ENCODE results near the gene GDF9. TPM values are rescaled to one million over a fixed set of nuclear protein-coding genes. Genes with fewer than 3 reads are reported as not detected.

GDF9 gene
- total RNA-seq, 1 experiment from 2014 or later = 0.54 TPM

DNA sequence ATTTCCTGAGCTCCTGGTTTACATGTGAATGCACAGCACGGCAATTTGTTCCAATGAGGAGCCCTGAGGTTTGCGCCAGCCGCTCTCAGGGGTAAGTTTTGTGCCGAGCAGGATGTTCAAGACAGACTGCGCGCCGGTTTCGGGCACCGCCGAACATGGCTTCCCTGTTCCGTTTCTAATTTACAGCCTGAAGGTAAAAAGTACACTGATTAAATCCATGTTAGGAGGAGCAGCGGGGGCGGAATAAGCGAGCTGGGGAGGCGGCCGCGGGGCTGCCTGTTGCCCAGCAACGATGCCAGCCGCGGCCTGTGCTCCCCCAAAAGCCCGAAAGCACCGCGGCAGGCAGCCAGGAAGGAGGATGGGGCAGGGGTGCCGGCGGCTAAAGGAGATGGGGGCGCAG, 46.8 kb downstream of the GDF9 start:
- TF ChIP-seq TCF7L2 (IDR thresholded peaks at IDR 0.05; ENCODE audit: low read depth, low read length) (no peak), POLR2AphosphoS5 (IDR thresholded peaks at IDR 0.05; ENCODE audit: low read depth, low read length) (no peak), SIN3A (IDR thresholded peaks at IDR 0.05; ENCODE audit: borderline replicate concordance, insufficient read depth, low read depth, low read length) (no peak)
- TF ChIP-seq, protein P1, sequence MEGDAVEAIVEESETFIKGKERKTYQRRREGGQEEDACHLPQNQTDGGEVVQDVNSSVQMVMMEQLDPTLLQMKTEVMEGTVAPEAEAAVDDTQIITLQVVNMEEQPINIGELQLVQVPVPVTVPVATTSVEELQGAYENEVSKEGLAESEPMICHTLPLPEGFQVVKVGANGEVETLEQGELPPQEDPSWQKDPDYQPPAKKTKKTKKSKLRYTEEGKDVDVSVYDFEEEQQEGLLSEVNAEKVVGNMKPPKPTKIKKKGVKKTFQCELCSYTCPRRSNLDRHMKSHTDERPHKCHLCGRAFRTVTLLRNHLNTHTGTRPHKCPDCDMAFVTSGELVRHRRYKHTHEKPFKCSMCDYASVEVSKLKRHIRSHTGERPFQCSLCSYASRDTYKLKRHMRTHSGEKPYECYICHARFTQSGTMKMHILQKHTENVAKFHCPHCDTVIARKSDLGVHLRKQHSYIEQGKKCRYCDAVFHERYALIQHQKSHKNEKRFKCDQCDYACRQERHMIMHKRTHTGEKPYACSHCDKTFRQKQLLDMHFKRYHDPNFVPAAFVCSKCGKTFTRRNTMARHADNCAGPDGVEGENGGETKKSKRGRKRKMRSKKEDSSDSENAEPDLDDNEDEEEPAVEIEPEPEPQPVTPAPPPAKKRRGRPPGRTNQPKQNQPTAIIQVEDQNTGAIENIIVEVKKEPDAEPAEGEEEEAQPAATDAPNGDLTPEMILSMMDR (IDR thresholded peaks at IDR 0.05) = no peak
- TF ChIP-seq, protein P2, sequence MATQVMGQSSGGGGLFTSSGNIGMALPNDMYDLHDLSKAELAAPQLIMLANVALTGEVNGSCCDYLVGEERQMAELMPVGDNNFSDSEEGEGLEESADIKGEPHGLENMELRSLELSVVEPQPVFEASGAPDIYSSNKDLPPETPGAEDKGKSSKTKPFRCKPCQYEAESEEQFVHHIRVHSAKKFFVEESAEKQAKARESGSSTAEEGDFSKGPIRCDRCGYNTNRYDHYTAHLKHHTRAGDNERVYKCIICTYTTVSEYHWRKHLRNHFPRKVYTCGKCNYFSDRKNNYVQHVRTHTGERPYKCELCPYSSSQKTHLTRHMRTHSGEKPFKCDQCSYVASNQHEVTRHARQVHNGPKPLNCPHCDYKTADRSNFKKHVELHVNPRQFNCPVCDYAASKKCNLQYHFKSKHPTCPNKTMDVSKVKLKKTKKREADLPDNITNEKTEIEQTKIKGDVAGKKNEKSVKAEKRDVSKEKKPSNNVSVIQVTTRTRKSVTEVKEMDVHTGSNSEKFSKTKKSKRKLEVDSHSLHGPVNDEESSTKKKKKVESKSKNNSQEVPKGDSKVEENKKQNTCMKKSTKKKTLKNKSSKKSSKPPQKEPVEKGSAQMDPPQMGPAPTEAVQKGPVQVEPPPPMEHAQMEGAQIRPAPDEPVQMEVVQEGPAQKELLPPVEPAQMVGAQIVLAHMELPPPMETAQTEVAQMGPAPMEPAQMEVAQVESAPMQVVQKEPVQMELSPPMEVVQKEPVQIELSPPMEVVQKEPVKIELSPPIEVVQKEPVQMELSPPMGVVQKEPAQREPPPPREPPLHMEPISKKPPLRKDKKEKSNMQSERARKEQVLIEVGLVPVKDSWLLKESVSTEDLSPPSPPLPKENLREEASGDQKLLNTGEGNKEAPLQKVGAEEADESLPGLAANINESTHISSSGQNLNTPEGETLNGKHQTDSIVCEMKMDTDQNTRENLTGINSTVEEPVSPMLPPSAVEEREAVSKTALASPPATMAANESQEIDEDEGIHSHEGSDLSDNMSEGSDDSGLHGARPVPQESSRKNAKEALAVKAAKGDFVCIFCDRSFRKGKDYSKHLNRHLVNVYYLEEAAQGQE (IDR thresholded peaks at IDR 0.05; ENCODE audit: insufficient read depth in 1 of 2, low read depth in 2 of 2, low read length in 1 of 2) = no peak
- no peak for DNase-seq (ENCODE audit: low read depth, low spot score)
- Histone ChIP-seq H3K27ac (ENCODE audit: low read length) (no peak overlapping the region), H3K4me1 (ENCODE audit: control insufficient read depth, insufficient read depth, low read length) (peaks cover 14% of the 10 kb centered on the region), H3K4me3 (ENCODE audit: low read depth in 2 of 2, low read length in 2 of 2) (no peak overlapping the region), H3K36me3 (ENCODE audit: control insufficient read depth, insufficient read depth, low read length) (no peaks in the 10 kb centered on the region), H3K27me3 (ENCODE audit: control insufficient read depth, insufficient read depth, low read length) (no peaks in the 10 kb centered on the region), H3K9me3 (ENCODE audit: control insufficient read depth, insufficient read depth, low read depth, low read length) (no peaks in the 10 kb centered on the region)
- no TSS peak for BruUV-seq (replicated peaks)
- ChIA-PET POLR2A (interaction anchor here (0.6 kb wide), 2 partner anchors 18 to 173 kb away, joined by 4 to 16 read pairs; no protein-coding TSS in a partner anchor), CTCF (interaction anchor here (0.9 to 2.0 kb wide), 9 partner anchors 8 to 292 kb away, joined by 3 to 15 read pairs (median 4); partner anchors contain the start of gene SHROOM1)
- in situ Hi-C loops (cut with HindIII; ENCODE audit: low pct_unique_long_range_greater_than_20kb, low sequenced_read_pairs) = no loop called here
- intact Hi-C loops (cut with micrococcal nuclease; ENCODE audit: unreplicated experiment) = loop anchor here (10.0 kb wide), 2 partner anchors 65 to 295 kb away; no protein-coding TSS in a partner anchor
- ATAC-seq = no peak

DNA sequence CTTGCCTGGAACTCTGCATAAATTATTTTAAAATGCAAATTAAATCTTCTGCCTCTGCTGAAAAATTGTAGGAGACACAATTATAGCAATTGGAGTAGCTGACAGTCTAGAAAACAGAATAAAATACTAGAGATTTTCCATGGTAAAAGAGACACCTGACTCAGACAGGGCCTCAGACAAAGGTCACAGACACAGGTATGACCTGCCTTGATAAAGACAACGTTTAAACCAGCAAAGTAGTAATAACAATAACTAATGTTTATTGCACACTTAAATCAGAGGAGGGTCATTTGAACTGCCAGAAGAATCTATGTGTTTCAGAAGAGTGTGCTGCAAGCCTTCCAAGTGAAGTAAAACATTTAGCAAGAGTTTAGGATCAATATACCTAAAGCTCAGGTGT, 49.3 kb downstream of the GDF9 start:
- Histone ChIP-seq H3K4me1 (ENCODE audit: control insufficient read depth, insufficient read depth, low read length) (peaks cover 18% of the 10 kb centered on the region), H3K27ac (ENCODE audit: low read length) (no peak overlapping the region), H3K9me3 (ENCODE audit: control insufficient read depth, insufficient read depth, low read depth, low read length) (no peaks in the 10 kb centered on the region), H3K36me3 (ENCODE audit: control insufficient read depth, insufficient read depth, low read length) (no peaks in the 10 kb centered on the region), H3K27me3 (ENCODE audit: control insufficient read depth, insufficient read depth, low read length) (peaks cover 8% of the 10 kb centered on the region), H3K4me3 (ENCODE audit: low read depth in 2 of 2, low read length in 2 of 2) (no peak overlapping the region)
- no peak for DNase-seq (ENCODE audit: low read depth, low spot score)
- intact Hi-C loops (cut with micrococcal nuclease; ENCODE audit: unreplicated experiment) (loop anchor here (10.0 kb wide), 2 partner anchors 62 to 292 kb away; no protein-coding TSS in a partner anchor), in situ Hi-C loops (cut with HindIII; ENCODE audit: low pct_unique_long_range_greater_than_20kb, low sequenced_read_pairs) (no loop called here)
- ChIA-PET POLR2A (interaction anchor here (0.6 kb wide), 1 partner anchor 155 kb away, joined by 5 read pairs; no protein-coding TSS in a partner anchor), CTCF (no interaction called here)
- no peak for ATAC-seq
- no peak for TF ChIP-seq TCF7L2 (IDR thresholded peaks at IDR 0.05; ENCODE audit: low read depth, low read length)
- no peak for TF ChIP-seq POLR2AphosphoS5 (IDR thresholded peaks at IDR 0.05; ENCODE audit: low read depth, low read length)
- no TSS peak for BruUV-seq (replicated peaks)

DNA sequence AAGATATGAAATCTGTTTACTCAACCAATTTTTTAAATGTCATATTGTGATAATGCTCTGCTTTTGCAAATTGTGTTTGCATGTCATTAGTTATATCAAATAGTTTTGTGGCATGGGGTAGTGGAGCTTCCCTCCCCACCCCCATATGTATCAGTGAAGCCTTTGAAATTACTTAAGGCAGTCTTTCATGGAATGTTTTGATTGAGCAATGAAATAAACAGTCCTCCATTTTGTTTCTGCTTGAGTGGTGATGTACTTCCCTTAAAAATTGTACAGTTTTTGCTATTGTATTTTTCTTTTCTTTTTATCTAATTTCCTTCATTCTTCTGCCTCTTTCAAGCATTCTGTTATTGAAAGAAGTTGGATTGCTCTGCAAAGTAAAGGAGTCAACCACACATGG, 49.7 kb downstream of the GDF9 start:
- Histone ChIP-seq H3K27me3 (ENCODE audit: control insufficient read depth, insufficient read depth, low read length) (peaks cover 8% of the 10 kb centered on the region), H3K4me3 (ENCODE audit: low read depth in 2 of 2, low read length in 2 of 2) (no peak overlapping the region), H3K4me1 (ENCODE audit: control insufficient read depth, insufficient read depth, low read length) (peaks cover 18% of the 10 kb centered on the region), H3K9me3 (ENCODE audit: control insufficient read depth, insufficient read depth, low read depth, low read length) (no peaks in the 10 kb centered on the region), H3K27ac (ENCODE audit: low read length) (no peak overlapping the region), H3K36me3 (ENCODE audit: control insufficient read depth, insufficient read depth, low read length) (no peaks in the 10 kb centered on the region)
- no TSS peak for BruUV-seq (replicated peaks)
- ChIA-PET POLR2A (no interaction called here), CTCF (no interaction called here)
- no peak for DNase-seq (ENCODE audit: low read depth, low spot score)
- ATAC-seq = no peak
- TF ChIP-seq, protein P1 (IDR thresholded peaks at IDR 0.05) = no peak
- TF ChIP-seq TCF7L2 (IDR thresholded peaks at IDR 0.05; ENCODE audit: low read depth, low read length) (no peak), POLR2AphosphoS5 (IDR thresholded peaks at IDR 0.05; ENCODE audit: low read depth, low read length) (no peak), SIN3A (IDR thresholded peaks at IDR 0.05; ENCODE audit: borderline replicate concordance, insufficient read depth, low read depth, low read length) (no peak)
- in situ Hi-C loops (cut with HindIII; ENCODE audit: low pct_unique_long_range_greater_than_20kb, low sequenced_read_pairs) (no loop called here), intact Hi-C loops (cut with micrococcal nuclease; ENCODE audit: unreplicated experiment) (loop anchor here (10.0 kb wide), 2 partner anchors 62 to 292 kb away; no protein-coding TSS in a partner anchor)
